Neural progenitor cell (in vitro differentiated cells): ENCODE results near the gene ZNF823. TPM values are rescaled to one million over a fixed set of nuclear protein-coding genes. Genes with fewer than 3 reads are reported as not detected.
A peak's percentile ranks its signal among the peaks of the same experiment; 100 is the strongest.

ENCODE experiments used
- DNase-seq: peaks from one replicate; pipeline ENCODE4 v3.0.0-alpha.2; 2016; ENCODE audit warnings: low spot score
- H2AFZ ChIP-seq: fragments of 200-600 bp; sonication (generic); replicated peaks from 2 replicates; pipeline ENCODE4 v1.6.1; 2016; ENCODE audit warnings: antibody characterized with exemption
- H3F3A ChIP-seq: fragments of 200-600 bp; sonication (generic); 2 replicates; pipeline ENCODE4 v1.6.1; 2016; ENCODE audit warnings: antibody characterized with exemption, low read depth
- H3K27ac ChIP-seq: fragments of 200-600 bp; sonication (generic); 2 replicates; pipeline ENCODE4 v1.5.1; 2016; ENCODE audit warnings: mild to moderate bottlenecking
- H3K27me3 ChIP-seq: fragments of 200-600 bp; sonication (generic); 2 replicates; pipeline ENCODE4 v1.6.1; 2016; ENCODE audit warnings: mild to moderate bottlenecking, moderate library complexity
- H3K36me3 ChIP-seq: fragments of 200-600 bp; sonication (generic); 2 replicates; pipeline ENCODE4 v1.5.1; 2016
- H3K4me1 ChIP-seq: fragments of 200-600 bp; sonication (generic); 2 replicates; pipeline ENCODE4 v1.6.1; 2016; ENCODE audit warnings: mixed run types
- H3K4me2 ChIP-seq: fragments of 200-600 bp; sonication (generic); 2 replicates; pipeline ENCODE4 v1.6.1; 2016
- H3K4me3 ChIP-seq: fragments of 200-600 bp; sonication (generic); 2 replicates; pipeline ENCODE4 v1.5.1; 2016
- H3K79me2 ChIP-seq: fragments of 200-600 bp; sonication (generic); 2 replicates; pipeline ENCODE4 v1.6.1; 2016; ENCODE audit warnings: low read depth
- H3K9ac ChIP-seq: fragments of 200-600 bp; sonication (generic); 2 replicates; pipeline ENCODE4 v1.6.1; 2016
- H3K9me3 ChIP-seq: fragments of 200-600 bp; sonication (generic); 2 replicates; pipeline ENCODE4 v1.5.1; 2016; ENCODE audit warnings: low read depth
- H4K20me1 ChIP-seq: fragments of 200-600 bp; sonication (generic); 2 replicates; pipeline ENCODE4 v1.6.1; 2016; ENCODE audit warnings: low read depth
- H3K27ac Mint-ChIP-seq: 3 replicates; pipeline ENCODE4 v1.8.0; 2021; ENCODE audit warnings: mixed read lengths
- H3K27me3 Mint-ChIP-seq: 2 replicates; pipeline ENCODE4 v1.8.0; 2022; ENCODE audit warnings: low read depth, mild to moderate bottlenecking, inconsistent platforms, moderate library complexity, mixed read lengths; ENCODE audit not compliant: insufficient read depth
- H3K36me3 Mint-ChIP-seq: 3 replicates; pipeline ENCODE4 v1.8.0; 2021; ENCODE audit warnings: mixed read lengths
- H3K4me1 Mint-ChIP-seq: 3 replicates; pipeline ENCODE4 v1.8.0; 2021; ENCODE audit warnings: mixed read lengths
- H3K4me3 Mint-ChIP-seq: 3 replicates; pipeline ENCODE4 v1.8.0; 2021; ENCODE audit warnings: mild to moderate bottlenecking, moderate library complexity, mixed read lengths
- H3K9me3 Mint-ChIP-seq: 3 replicates; pipeline ENCODE4 v1.8.0; 2020; ENCODE audit warnings: mixed read lengths
- CTCF ChIP-seq: fragments of 200-600 bp; sonication (generic); IDR thresholded peaks from 2 replicates; pipeline ENCODE4 v1.5.1; 2017; ENCODE audit warnings: antibody characterized with exemption, mild to moderate bottlenecking
- EZH2 ChIP-seq: fragments of 200-600 bp; sonication (generic); IDR thresholded peaks from 2 replicates; pipeline ENCODE4 v1.6.1; 2017; ENCODE audit warnings: antibody characterized with exemption, mild to moderate bottlenecking, moderate library complexity
- EZH2phosphoT487 ChIP-seq: fragments of 200-600 bp; sonication (generic); IDR thresholded peaks from 2 replicates; pipeline ENCODE4 v1.6.1; 2017; ENCODE audit warnings: antibody characterized with exemption
- total RNA-seq: library from RNA; depleted of rRNA; stranded (reverse); fragments of >200 nt; gene quantifications from 2 replicates; pipeline ENCODE4 v1.2.3, GENCODE V29; 2015; ENCODE audit warnings: low replicate concordance

ZNF823 gene
- 9.2 and 12.3 TPM in 2 replicates for total RNA-seq

DNA sequence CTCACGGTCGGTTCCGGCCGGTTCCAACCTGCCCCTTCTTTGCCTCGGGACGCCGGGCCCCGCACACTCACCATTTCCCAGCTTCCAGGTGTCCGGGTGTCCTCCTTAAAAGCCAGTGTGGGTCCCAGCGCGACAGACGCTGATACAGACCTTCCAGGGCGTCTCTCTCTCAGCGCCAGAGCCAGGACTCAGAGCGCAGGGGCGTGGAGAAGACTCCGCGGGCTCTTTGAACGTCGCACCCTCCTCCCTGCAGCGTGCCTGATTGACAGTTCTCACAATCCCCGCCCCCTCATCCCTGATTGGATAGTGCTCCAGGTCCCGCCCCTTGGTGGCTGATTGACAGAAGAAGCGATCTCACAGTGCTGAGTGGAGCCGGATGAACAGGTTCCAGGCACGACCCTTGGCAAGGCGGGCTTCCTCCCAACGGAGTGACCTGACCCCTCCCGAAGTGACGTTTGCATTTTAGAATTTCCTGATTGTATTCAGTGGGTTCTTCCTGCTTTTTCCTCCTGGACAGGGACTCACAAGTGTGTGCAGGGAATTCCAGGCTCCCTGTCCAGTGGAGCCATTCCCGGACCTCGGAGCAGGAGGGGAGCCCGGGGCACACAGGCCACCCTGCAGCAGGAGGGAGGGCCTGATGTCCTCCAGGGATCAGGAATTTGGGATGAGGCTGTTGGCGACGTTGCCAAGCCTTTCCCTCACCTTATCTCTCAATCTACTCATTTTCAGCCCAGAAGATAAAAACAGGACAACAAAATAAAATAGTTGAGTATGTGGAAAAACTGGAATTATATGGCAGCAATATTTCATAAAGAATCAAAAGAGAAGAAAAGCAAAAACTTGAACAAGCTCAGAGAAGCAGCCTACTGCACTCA is at the start of gene ZNF823:
ZNF823 (minus strand) TSS at position 201 of the 875 bp plus-strand sequence; CDS start at position 74, 127 bp downstream.
- Histone ChIP-seq H3K36me3 (no peaks in the 10 kb centered on the region), H3F3A (peaks cover 9% of the 10 kb centered on the region), H3K9me3 (no peaks in the 10 kb centered on the region), H3K9ac (peak within 1 kb of the TSS; percentile 62), H4K20me1 (no peaks in the 10 kb centered on the region), H3K27ac (peak within 1 kb of the TSS; percentile 42), H2AFZ (peak within 1 kb of the TSS; percentile 95), H3K4me1 (peaks cover 12% of the 10 kb centered on the region), H3K4me3 (peak within 1 kb of the TSS; percentile 85), H3K4me2 (peak within 1 kb of the TSS; percentile 93), H3K27me3 (peaks cover 38% of the 10 kb centered on the region), H3K79me2 (peaks cover 16% of the 10 kb centered on the region)
- H3K4me3 Mint-ChIP-seq: peak within 1 kb of the TSS; percentile 100
- H3K27ac Mint-ChIP-seq: peak within 1 kb of the TSS; percentile 98
- H3K27me3 Mint-ChIP-seq: no peaks in the 10 kb centered on the region
- peak; percentile 99 for DNase-seq
- H3K9me3 Mint-ChIP-seq: peaks cover 11% of the 10 kb centered on the region
- TF ChIP-seq CTCF: no peak
- H3K4me1 Mint-ChIP-seq: peaks cover 14% of the 10 kb centered on the region
- H3K36me3 Mint-ChIP-seq: peaks cover 15% of the 10 kb centered on the region

DNA sequence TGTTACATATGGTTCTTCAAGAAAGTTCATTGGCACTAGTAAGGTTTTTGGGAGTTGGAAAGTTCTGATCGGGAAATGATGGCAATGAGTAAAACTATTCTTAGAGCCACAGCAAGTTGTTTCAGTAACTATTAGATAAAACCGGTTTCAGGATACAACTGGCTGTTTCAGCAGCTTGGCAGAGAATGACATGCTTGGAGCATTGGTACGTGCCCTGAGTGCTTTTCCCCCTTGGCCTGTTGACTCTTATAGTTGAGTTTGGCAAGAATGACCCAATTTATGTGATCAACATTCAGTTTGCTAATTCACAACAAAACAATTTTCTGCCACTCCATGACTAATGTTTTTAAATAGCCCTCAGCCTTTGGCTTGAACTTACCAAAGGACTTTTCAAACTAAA is 48.8 kb upstream of the ZNF823 start:
- Mint-ChIP-seq H3K4me1 (no peaks in the 10 kb centered on the region), H3K27ac (no peak overlapping the region), H3K9me3 (peaks cover 70% of the 10 kb centered on the region), H3K27me3 (peaks cover 3% of the 10 kb centered on the region), H3K36me3 (peaks cover 23% of the 10 kb centered on the region), H3K4me3 (no peak overlapping the region)
- Histone ChIP-seq H3K4me1 (no peaks in the 10 kb centered on the region), H3K27ac (no peak overlapping the region), H3K9me3 (peaks cover 22% of the 10 kb centered on the region), H3K79me2 (no peaks in the 10 kb centered on the region), H3K4me2 (no peak overlapping the region), H3K9ac (no peak overlapping the region), H3K27me3 (peaks cover 31% of the 10 kb centered on the region), H4K20me1 (no peaks in the 10 kb centered on the region), H3F3A (no peaks in the 10 kb centered on the region), H2AFZ (no peak overlapping the region), H3K36me3 (peaks cover 5% of the 10 kb centered on the region), H3K4me3 (no peak overlapping the region)
- DNase-seq: no peak
- TF ChIP-seq EZH2phosphoT487: no peak
- no peak for TF ChIP-seq EZH2
- TF ChIP-seq CTCF: no peak

DNA sequence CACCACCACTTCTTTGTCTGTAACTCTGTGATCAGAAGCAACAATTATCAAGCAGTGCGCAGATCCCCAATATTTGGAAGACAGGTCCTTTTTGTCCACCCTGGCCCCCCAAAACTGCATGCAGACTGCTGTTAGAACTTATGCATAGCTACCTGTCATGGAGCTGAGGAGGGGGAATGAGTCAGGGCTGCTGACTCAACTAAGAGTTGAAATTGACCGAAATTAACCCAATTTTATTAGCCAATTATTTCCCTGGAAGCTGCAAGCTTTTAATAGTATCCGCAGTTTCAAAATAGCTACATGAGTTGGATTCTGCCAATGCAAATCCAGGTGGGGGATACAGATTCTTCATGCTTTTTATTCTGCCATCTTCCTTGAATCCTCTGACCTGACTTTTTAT is 45.6 kb upstream of the ZNF823 start:
- no peaks in the 10 kb centered on the region for H3K79me2 ChIP-seq
- no peak overlapping the region for H3K9ac ChIP-seq
- no peaks in the 10 kb centered on the region for H3K4me1 Mint-ChIP-seq
- peaks cover 26% of the 10 kb centered on the region for H3K36me3 ChIP-seq
- H4K20me1 ChIP-seq: no peaks in the 10 kb centered on the region
- H3K27me3 ChIP-seq: peaks cover 8% of the 10 kb centered on the region
- peaks cover 4% of the 10 kb centered on the region for H3F3A ChIP-seq
- H3K36me3 Mint-ChIP-seq: peaks cover 45% of the 10 kb centered on the region
- H2AFZ ChIP-seq: no peak overlapping the region
- H3K4me3 Mint-ChIP-seq: no peak overlapping the region
- peaks cover 3% of the 10 kb centered on the region for H3K27me3 Mint-ChIP-seq
- peaks cover 77% of the 10 kb centered on the region for H3K9me3 Mint-ChIP-seq
- H3K27ac Mint-ChIP-seq: no peak overlapping the region
- H3K4me1 ChIP-seq: no peaks in the 10 kb centered on the region
- H3K4me2 ChIP-seq: no peak overlapping the region
- H3K27ac ChIP-seq: no peak overlapping the region
- peaks cover 39% of the 10 kb centered on the region for H3K9me3 ChIP-seq
- TF ChIP-seq EZH2 (no peak), EZH2phosphoT487 (no peak), CTCF (no peak)
- no peak overlapping the region for H3K4me3 ChIP-seq
- no peak for DNase-seq
